T-helper 2 cell treated with Interferon-gamma antibody and Interleukin-4, amounts not matched to agents 100 ng/mL and 5 ng/mL, for 36 hours (primary cell): ENCODE data around the gene GRP. TPM values are rescaled to one million over a fixed set of nuclear protein-coding genes. Genes with fewer than 3 reads are reported as not detected.

ENCODE experiments used
- total RNA-seq: library from RNA; stranded (reverse); gene quantifications from 2 replicates; pipeline ENCODE4 v1.2.3, GENCODE V29; 2022

GRP gene
- total RNA-seq, 1 donor from 2014 or later, result not detected

Other genes with a start within 250 kb of the GRP start
- 116 and 124 TPM in 2 replicates for gene SEC11C, start 80.3 kb upstream of the GRP start, total RNA-seq
- not detected in 2 replicates for gene RAX, start 53.3 kb downstream of the GRP start, total RNA-seq
- gene CPLX4, start 98.5 kb downstream of the GRP start, total RNA-seq, result not detected in 2 replicates
- gene LMAN1, start 139.1 kb downstream of the GRP start, total RNA-seq, result 109 TPM in 2 replicates